Liver (tissue), 9 donors: Measurements from ENCODE around the gene PTMS. TPM values are rescaled to one million over a fixed set of nuclear protein-coding genes. Genes with fewer than 3 reads are reported as not detected.

ENCODE experiments used
- DNase-seq: peaks from one replicate; pipeline ENCODE4 v3.0.0-alpha.2; 2017; ENCODE audit warnings: low spot score
- H3K27ac ChIP-seq, 2 donors: one replicate each; pipeline ENCODE4 v1.7.0; 2013; ENCODE audit warnings: inconsistent platforms in 2 of 2, low read length in 2 of 2, control low read depth in 1 of 2, low read depth in 1 of 2, mild to moderate bottlenecking in 1 of 2
- H3K27me3 ChIP-seq, 4 donors: one replicate each; pipeline versions ENCODE4 v1.6.1 to v1.7.0; 2013; ENCODE audit warnings: low read length in 3 of 4, inconsistent platforms in 1 of 4, mild to moderate bottlenecking in 1 of 4, moderate library complexity in 1 of 4; ENCODE audit not compliant: control insufficient read depth in 4 of 4, insufficient read depth in 4 of 4
- H3K36me3 ChIP-seq, 4 donors: one replicate each; pipeline versions ENCODE4 v1.6.1 to v1.7.0; 2013; ENCODE audit warnings: low read length in 3 of 4, mild to moderate bottlenecking in 3 of 4, low read depth in 1 of 4, moderate library complexity in 1 of 4; ENCODE audit not compliant: control insufficient read depth in 4 of 4, insufficient read depth in 3 of 4
- H3K4me1 ChIP-seq, 4 donors: one replicate each; pipeline versions ENCODE4 v1.6.1 to v1.7.0; 2013; ENCODE audit warnings: low read length in 3 of 4, mild to moderate bottlenecking in 3 of 4, moderate library complexity in 1 of 4; ENCODE audit not compliant: control insufficient read depth in 4 of 4, insufficient read depth in 4 of 4
- H3K4me3 ChIP-seq, 3 donors: one replicate each; pipeline versions ENCODE4 v1.6.1 to v1.7.0; 2013; ENCODE audit warnings: low read length in 3 of 3, control low read depth in 1 of 3, low read depth in 1 of 3, mild to moderate bottlenecking in 1 of 3
- H3K9ac ChIP-seq, 2 donors: one replicate each; pipeline ENCODE4 v1.7.0; 2013; ENCODE audit warnings: low read length in 2 of 2, mild to moderate bottlenecking in 2 of 2, moderate library complexity in 2 of 2, control low read depth in 1 of 2, low read depth in 1 of 2
- H3K9me3 ChIP-seq, 4 donors: one replicate each; pipeline versions ENCODE4 v1.6.1 to v1.7.0; 2013; ENCODE audit warnings: low read length in 3 of 4; ENCODE audit not compliant: control insufficient read depth in 4 of 4
- EGR1 ChIP-seq, 2 donors: IDR thresholded peaks; 2 replicates each; pipeline ENCODE4 v1.6.1; 2016 to 2018; ENCODE audit warnings: antibody characterized with exemption in 2 of 2, low read depth in 2 of 2
- FOXA1 ChIP-seq: IDR thresholded peaks from 2 replicates; pipeline ENCODE4 v1.6.1; 2016; ENCODE audit warnings: antibody characterized with exemption
- FOXA2 ChIP-seq: IDR thresholded peaks from 2 replicates; pipeline ENCODE4 v1.6.1; 2016; ENCODE audit warnings: antibody characterized with exemption
- GABPA ChIP-seq, 2 donors: IDR thresholded peaks in 1 of 2; conservative IDR thresholded peaks in 1 of 2; 2 replicates each; pipeline ENCODE4 v1.6.1; 2016; ENCODE audit warnings: antibody characterized with exemption in 2 of 2, mild to moderate bottlenecking in 1 of 2, moderate library complexity in 1 of 2
- HNF4A ChIP-seq, 2 donors: conservative IDR thresholded peaks; 2 replicates each; pipeline ENCODE4 v1.6.1; 2016; ENCODE audit warnings: antibody characterized with exemption in 2 of 2, mild to moderate bottlenecking in 2 of 2
- HNF4G ChIP-seq: IDR thresholded peaks from 2 replicates; pipeline ENCODE4 v1.6.1; 2016; ENCODE audit warnings: antibody characterized with exemption
- JUND ChIP-seq, 2 donors: IDR thresholded peaks; 2 replicates each; pipeline ENCODE4 v1.6.1; 2016; ENCODE audit warnings: antibody characterized with exemption in 2 of 2
- NR2F2 ChIP-seq: IDR thresholded peaks from 2 replicates; pipeline ENCODE4 v1.6.1; 2016; ENCODE audit warnings: antibody characterized with exemption
- RAD21 ChIP-seq, 2 donors: IDR thresholded peaks; 2 replicates each; pipeline ENCODE4 v1.6.1; 2016; ENCODE audit warnings: antibody characterized with exemption in 2 of 2, mild to moderate bottlenecking in 2 of 2
- RXRA ChIP-seq, 2 donors: IDR thresholded peaks; 2 replicates each; pipeline ENCODE4 v1.6.1; 2017 to 2018; ENCODE audit warnings: antibody characterized with exemption in 2 of 2, mild to moderate bottlenecking in 1 of 2
- SP1 ChIP-seq: IDR thresholded peaks from 2 replicates; pipeline ENCODE4 v1.6.1; 2018; ENCODE audit warnings: antibody characterized with exemption, mild to moderate bottlenecking
- TAF1 ChIP-seq: conservative IDR thresholded peaks from 2 replicates; pipeline ENCODE4 v1.6.1; 2016; ENCODE audit warnings: antibody characterized with exemption, mild to moderate bottlenecking
- YY1 ChIP-seq: IDR thresholded peaks from 2 replicates; pipeline ENCODE4 v1.6.1; 2016; ENCODE audit warnings: antibody characterized with exemption, mild to moderate bottlenecking
- WGBS: extraction: QIAGEN DNeasy Blood & Tissue Kit; methylation state at CpG from one replicate; pipeline ENCODE4 v1.1.7; 2013; 5-methylcytosine and 5-hydroxymethylcytosine counted together
- polyA plus RNA-seq, 2 donors: library from polyadenylated mRNA; stranded (reverse) in 1 of 2; unstranded in 1 of 2; fragments of 200-250 nt in 1 of 2; fragments of >200 nt in 1 of 2; fragmentation: Nextera tagmentation in 1 of 2; extraction: Ambion mirVana in 1 of 2; gene quantifications; one replicate each; pipeline versions ENCODE4 v1.2.1 to v1.2.3, GENCODE V29; 2013 to 2015
- total RNA-seq, 2 donors: library from RNA; depleted of rRNA; stranded (reverse); fragments of >200 nt; gene quantifications; one replicate each; pipeline ENCODE4 v1.2.3, GENCODE V29; 2014
- TF ChIP-seq, protein P1 (sequence below): IDR thresholded peaks from 2 replicates; pipeline ENCODE4 v1.6.1; 2016; ENCODE audit warnings: antibody characterized with exemption
- TF ChIP-seq, protein P2 (sequence below): IDR thresholded peaks from 2 replicates; pipeline ENCODE4 v1.6.1; 2016; ENCODE audit warnings: antibody characterized with exemption
- TF ChIP-seq, protein P3 (sequence below): fragments of 150-350 bp; IDR thresholded peaks from 2 replicates; pipeline ENCODE4 v1.5.1; 2017; ENCODE audit warnings: improper control_type of control experiment, low read depth, low read length; ENCODE audit not compliant: missing input control
- TF ChIP-seq, protein P4 (sequence below): IDR thresholded peaks from 2 replicates; pipeline ENCODE4 v1.6.1; 2016; ENCODE audit warnings: antibody characterized with exemption, mild to moderate bottlenecking
- TF ChIP-seq, protein P5 (sequence below): IDR thresholded peaks from 2 replicates; pipeline ENCODE4 v1.6.1; 2016; ENCODE audit warnings: antibody characterized with exemption
- donor health status: healthy.
- donor health status: healthy.
- donor health status: healthy.
- donor health status: healthy.
- donor health status: healthy.

PTMS gene
- total and polyA plus RNA-seq, 4 donors = 26.3 to 261 (median 104) TPM

DNA sequence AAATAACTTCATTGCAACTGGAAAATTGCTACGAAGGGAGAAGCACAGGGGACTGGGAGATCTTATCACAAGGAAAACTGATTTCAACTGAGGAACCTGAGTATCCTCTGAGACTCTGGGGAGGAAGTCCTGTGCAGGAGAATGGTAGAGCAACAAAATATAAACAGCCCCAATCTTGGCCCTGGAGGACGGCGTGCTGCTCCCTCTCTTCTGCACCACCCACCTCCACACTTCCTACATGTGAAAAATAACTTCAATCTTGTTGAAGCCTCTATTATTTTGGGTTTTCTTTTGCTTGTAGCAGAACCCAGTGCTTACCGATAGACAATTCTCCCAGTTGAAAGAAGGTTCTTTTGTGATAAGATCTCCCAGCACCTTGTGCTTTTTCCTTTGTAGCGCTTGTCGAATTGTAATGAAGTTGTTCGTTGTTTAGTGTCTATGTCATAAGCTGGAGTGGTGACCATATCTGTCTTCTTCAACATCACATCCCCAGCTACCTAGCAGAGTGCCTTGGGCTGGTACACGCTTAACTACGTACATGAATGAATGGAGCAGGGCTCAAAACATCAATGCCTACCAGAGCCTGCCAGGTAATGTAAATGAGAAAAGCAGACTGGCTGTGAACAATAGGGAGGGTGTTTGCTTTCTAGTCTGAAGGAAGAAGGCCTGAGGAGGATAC lies 20.4 kb downstream of the PTMS start (continued):
- TF ChIP-seq EGR1 (IDR thresholded peaks at IDR 0.05; ENCODE audit: low read depth in 2 of 2) = no peak
- no peak for TF ChIP-seq YY1
- TF ChIP-seq, protein P1, sequence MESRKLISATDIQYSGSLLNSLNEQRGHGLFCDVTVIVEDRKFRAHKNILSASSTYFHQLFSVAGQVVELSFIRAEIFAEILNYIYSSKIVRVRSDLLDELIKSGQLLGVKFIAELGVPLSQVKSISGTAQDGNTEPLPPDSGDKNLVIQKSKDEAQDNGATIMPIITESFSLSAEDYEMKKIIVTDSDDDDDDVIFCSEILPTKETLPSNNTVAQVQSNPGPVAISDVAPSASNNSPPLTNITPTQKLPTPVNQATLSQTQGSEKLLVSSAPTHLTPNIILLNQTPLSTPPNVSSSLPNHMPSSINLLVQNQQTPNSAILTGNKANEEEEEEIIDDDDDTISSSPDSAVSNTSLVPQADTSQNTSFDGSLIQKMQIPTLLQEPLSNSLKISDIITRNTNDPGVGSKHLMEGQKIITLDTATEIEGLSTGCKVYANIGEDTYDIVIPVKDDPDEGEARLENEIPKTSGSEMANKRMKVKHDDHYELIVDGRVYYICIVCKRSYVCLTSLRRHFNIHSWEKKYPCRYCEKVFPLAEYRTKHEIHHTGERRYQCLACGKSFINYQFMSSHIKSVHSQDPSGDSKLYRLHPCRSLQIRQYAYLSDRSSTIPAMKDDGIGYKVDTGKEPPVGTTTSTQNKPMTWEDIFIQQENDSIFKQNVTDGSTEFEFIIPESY = no peak
- no peak for TF ChIP-seq FOXA2
- TF ChIP-seq RAD21 (IDR thresholded peaks at IDR 0.05) = no peak
- no peak for TF ChIP-seq SP1
- TF ChIP-seq, protein P2, sequence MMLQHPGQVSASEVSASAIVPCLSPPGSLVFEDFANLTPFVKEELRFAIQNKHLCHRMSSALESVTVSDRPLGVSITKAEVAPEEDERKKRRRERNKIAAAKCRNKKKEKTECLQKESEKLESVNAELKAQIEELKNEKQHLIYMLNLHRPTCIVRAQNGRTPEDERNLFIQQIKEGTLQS = no peak
- no peak for TF ChIP-seq FOXA1

DNA sequence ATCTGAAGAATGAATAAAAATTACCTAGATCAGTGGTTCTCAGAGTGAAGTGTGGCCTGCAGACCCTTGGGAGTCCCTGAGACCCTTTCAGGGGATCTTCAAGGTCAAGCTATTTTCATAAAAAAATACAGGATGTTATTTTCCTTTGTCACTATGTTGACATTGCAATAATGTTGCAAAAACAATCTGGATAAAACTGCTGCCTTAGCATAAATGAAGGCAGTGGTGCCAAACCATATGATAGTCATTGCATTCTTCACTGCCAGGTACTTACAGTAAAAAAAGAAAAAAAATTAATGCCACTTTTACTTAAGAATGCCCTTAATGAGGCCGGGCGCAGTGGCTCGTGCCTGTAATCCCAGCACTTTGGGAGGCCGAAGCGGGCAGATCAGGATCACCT lies 21.1 kb downstream of the PTMS start:
- peaks cover 0 to 3% (median 0%) of the 10 kb centered on the region in 4 donors for H3K4me1 ChIP-seq
- no peak overlapping the region for H3K27ac ChIP-seq

More for the DNA sequence above, 21.1 kb downstream of the PTMS start:
- no peak overlapping the region for H3K4me3 ChIP-seq
- DNase-seq = no peak
- H3K36me3 ChIP-seq = no peaks in the 10 kb centered on the region
- H3K9me3 ChIP-seq = no peaks in the 10 kb centered on the region
- WGBS = 96% methylated on average over 5 of the region's 5 CpGs
- H3K9ac ChIP-seq = no peak overlapping the region
- H3K27me3 ChIP-seq = no peaks in the 10 kb centered on the region
- TF ChIP-seq, protein P1 = no peak
- no peak for TF ChIP-seq YY1
- TF ChIP-seq NR2F2 = no peak
- TF ChIP-seq, protein P2 = no peak
- no peak for TF ChIP-seq HNF4G
- TF ChIP-seq SP1 = no peak
- TF ChIP-seq, protein P3, sequence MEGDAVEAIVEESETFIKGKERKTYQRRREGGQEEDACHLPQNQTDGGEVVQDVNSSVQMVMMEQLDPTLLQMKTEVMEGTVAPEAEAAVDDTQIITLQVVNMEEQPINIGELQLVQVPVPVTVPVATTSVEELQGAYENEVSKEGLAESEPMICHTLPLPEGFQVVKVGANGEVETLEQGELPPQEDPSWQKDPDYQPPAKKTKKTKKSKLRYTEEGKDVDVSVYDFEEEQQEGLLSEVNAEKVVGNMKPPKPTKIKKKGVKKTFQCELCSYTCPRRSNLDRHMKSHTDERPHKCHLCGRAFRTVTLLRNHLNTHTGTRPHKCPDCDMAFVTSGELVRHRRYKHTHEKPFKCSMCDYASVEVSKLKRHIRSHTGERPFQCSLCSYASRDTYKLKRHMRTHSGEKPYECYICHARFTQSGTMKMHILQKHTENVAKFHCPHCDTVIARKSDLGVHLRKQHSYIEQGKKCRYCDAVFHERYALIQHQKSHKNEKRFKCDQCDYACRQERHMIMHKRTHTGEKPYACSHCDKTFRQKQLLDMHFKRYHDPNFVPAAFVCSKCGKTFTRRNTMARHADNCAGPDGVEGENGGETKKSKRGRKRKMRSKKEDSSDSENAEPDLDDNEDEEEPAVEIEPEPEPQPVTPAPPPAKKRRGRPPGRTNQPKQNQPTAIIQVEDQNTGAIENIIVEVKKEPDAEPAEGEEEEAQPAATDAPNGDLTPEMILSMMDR = no peak
- TF ChIP-seq, protein P4, sequence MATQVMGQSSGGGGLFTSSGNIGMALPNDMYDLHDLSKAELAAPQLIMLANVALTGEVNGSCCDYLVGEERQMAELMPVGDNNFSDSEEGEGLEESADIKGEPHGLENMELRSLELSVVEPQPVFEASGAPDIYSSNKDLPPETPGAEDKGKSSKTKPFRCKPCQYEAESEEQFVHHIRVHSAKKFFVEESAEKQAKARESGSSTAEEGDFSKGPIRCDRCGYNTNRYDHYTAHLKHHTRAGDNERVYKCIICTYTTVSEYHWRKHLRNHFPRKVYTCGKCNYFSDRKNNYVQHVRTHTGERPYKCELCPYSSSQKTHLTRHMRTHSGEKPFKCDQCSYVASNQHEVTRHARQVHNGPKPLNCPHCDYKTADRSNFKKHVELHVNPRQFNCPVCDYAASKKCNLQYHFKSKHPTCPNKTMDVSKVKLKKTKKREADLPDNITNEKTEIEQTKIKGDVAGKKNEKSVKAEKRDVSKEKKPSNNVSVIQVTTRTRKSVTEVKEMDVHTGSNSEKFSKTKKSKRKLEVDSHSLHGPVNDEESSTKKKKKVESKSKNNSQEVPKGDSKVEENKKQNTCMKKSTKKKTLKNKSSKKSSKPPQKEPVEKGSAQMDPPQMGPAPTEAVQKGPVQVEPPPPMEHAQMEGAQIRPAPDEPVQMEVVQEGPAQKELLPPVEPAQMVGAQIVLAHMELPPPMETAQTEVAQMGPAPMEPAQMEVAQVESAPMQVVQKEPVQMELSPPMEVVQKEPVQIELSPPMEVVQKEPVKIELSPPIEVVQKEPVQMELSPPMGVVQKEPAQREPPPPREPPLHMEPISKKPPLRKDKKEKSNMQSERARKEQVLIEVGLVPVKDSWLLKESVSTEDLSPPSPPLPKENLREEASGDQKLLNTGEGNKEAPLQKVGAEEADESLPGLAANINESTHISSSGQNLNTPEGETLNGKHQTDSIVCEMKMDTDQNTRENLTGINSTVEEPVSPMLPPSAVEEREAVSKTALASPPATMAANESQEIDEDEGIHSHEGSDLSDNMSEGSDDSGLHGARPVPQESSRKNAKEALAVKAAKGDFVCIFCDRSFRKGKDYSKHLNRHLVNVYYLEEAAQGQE = no peak
- TF ChIP-seq HNF4A (conservative IDR thresholded peaks at IDR 0.05) = no peak
- TF ChIP-seq RXRA (IDR thresholded peaks at IDR 0.05) = no peak
- TF ChIP-seq EGR1 (IDR thresholded peaks at IDR 0.05; ENCODE audit: low read depth in 2 of 2) = no peak
- no peak for TF ChIP-seq JUND (IDR thresholded peaks at IDR 0.05)
- TF ChIP-seq TAF1 = no peak
- no peak for TF ChIP-seq FOXA1
- TF ChIP-seq, protein P5, sequence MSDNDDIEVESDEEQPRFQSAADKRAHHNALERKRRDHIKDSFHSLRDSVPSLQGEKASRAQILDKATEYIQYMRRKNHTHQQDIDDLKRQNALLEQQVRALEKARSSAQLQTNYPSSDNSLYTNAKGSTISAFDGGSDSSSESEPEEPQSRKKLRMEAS = no peak
- TF ChIP-seq GABPA (IDR thresholded peaks at IDR 0.05 in 1 of 2, conservative IDR thresholded peaks at IDR 0.05 in 1 of 2) = no peak
